Bronchial smooth muscle cell (primary cell): ENCODE measurements around the gene TDRKH. TPM values are rescaled to one million over a fixed set of nuclear protein-coding genes. Genes with fewer than 3 reads are reported as not detected.

ENCODE experiments used
- total RNA-seq: library from RNA; depleted of rRNA; stranded (reverse); fragments of >200 nt; gene quantifications from 2 replicates; pipeline ENCODE4 v1.2.1, GENCODE V29; 2014

Gene TDRKH
- total RNA-seq: 0.95 and 1.0 TPM in 2 replicates

GRCh38 chr1:151790071-151790939, at the start of gene TDRKH:
TDRKH (minus strand) TSS chr1:151790500; CDS start chr1:151783022, 7,478 bp downstream.

DNA sequence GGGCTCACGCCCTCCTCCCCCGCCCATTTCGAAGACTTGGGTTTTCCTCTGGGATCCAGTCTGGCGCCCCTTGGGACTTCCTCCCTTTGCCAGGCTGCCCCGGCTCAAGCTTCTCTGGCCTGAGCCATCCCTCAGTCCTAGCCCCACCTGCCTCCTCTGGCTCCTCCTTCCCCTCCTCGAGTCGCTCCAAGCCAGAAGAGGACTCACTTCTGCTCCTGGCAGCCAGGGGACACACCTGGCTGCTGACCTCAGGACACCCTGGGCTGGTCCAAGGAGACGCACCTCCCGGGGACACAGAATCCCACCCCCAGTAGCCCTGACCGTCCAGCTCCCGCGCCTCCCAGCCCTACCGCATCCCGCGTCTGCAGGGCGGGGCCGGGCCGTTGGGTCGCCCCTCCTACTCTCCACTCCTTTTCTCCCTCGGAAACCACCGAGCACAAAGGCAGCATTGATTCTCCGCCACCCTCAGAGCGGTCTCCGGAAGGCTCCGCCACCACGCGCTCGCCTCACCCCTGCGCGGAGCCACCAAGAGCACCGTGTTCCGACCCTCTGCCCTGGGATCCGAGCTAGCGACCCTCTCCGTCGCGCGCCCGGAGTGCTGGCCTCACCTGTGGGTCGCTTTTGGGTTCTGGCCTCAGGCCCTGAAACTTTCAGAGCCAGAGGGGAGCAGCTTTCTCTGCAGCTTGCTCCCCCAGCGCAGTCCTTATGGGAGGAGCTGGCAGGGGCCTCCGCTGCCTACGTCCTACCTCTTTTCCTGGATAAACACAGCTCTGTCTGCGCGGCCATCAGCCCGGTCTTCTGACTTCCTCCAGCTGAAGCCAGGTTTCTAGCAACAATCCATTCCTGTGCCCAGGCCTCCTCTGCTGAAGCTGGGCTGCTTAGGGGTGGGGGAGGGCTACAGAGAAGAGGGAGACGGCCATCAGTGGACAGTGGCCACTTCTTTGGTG, 49.4 kb upstream of the TDRKH start, which contains the start of gene C2CD4D:
C2CD4D (minus strand) TSS at position 364 of the 947 bp plus-strand sequence. CDS start 831 bp downstream, outside the sequence.

GRCh38 chr1:151831605-151832004, 41.3 kb upstream of the TDRKH start, which contains the start of gene RORC:
RORC (minus strand) TSS chr1:151831802; CDS start chr1:151831764, 38 bp downstream.

GRCh38 chr1:151805066-151805820, 14.9 kb upstream of the TDRKH start, which contains the start of gene LINGO4:
LINGO4 (minus strand) TSS chr1:151805419; CDS start chr1:151802704, 2,715 bp downstream.

DNA sequence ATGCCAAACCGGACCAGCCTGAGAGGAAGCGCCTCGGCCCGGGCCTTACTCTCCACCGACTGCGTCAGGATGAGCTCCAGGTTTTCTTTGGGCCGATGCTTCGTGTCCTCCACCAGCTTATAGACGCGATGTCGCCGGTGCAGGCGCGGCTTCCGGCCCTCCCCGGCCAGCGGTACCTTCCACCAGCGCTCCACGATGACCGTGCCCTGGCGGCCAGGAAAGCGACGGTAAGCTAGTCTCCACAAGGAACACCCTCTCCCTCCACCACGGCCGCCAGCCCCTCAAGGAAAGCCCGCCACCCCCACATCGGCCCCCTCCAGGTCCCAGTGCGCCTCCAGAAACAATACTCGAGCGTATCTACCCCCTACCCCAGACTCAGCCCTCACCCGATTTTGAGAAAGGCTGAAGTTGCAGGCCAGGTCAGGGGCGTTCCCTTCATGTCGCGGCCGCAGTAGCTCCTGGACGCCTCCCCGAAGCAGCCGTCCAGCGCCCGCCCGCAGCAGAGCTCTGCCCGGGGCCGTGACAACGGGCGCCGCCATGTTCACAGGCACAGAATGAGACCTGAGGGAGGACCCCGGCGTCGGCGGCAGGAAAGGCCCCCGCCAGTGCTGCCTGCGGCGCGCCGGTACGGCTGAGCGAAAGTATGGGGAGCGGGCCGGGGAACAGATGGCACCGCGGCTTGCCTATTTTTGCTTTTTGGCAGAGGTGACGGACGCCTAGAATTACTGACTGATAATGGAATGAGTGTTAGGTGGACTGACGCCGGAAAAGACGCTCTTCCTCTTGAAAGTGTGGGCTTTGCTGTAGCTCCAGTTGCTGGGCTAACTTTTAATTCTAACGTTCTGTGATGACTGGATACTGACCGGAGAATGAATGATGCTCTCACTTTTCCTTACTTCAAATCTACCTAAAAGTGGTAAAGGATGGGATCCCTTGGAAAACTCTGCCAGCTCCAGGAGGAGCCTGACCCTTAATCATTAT, 27.1 kb downstream of the TDRKH start, which contains the start of gene MRPL9:
MRPL9 (minus strand) TSS at position 556 of the 981 bp plus-strand sequence; CDS start at position 539, 17 bp downstream.

Other genes with a start within 250 kb of the TDRKH start
- gene SNX27, start 178.4 kb downstream of the TDRKH start, total RNA-seq: 27.4 and 50.5 TPM in 2 replicates
- gene CELF3, start 73.7 kb downstream of the TDRKH start, total RNA-seq: not detected in 2 replicates
- not detected in 2 replicates for gene RIIAD1, start 69.0 kb downstream of the TDRKH start, total RNA-seq
- gene MRPL9, start 27.0 kb downstream of the TDRKH start, total RNA-seq: 90.8 and 110 TPM in 2 replicates
- gene LINGO4, start 14.9 kb upstream of the TDRKH start, total RNA-seq: not detected in 2 replicates
- not detected in 2 replicates for gene RORC, start 41.3 kb upstream of the TDRKH start, total RNA-seq
- not detected in 2 replicates for gene C2CD4D, start 49.3 kb upstream of the TDRKH start, total RNA-seq
- gene THEM5, start 63.2 kb upstream of the TDRKH start, total RNA-seq: not detected in 2 replicates
- gene THEM4, start 119.0 kb upstream of the TDRKH start, total RNA-seq: 6.0 and 8.7 TPM in 2 replicates
- 103 and 186 TPM in 2 replicates for gene S100A10, start 203.4 kb upstream of the TDRKH start, total RNA-seq
- gene S100A11, start 246.5 kb upstream of the TDRKH start, total RNA-seq: 29.1 and 47.0 TPM in 2 replicates